ENCODE measurements around the gene MXRA8.

Gene MXRA8

DNA sequence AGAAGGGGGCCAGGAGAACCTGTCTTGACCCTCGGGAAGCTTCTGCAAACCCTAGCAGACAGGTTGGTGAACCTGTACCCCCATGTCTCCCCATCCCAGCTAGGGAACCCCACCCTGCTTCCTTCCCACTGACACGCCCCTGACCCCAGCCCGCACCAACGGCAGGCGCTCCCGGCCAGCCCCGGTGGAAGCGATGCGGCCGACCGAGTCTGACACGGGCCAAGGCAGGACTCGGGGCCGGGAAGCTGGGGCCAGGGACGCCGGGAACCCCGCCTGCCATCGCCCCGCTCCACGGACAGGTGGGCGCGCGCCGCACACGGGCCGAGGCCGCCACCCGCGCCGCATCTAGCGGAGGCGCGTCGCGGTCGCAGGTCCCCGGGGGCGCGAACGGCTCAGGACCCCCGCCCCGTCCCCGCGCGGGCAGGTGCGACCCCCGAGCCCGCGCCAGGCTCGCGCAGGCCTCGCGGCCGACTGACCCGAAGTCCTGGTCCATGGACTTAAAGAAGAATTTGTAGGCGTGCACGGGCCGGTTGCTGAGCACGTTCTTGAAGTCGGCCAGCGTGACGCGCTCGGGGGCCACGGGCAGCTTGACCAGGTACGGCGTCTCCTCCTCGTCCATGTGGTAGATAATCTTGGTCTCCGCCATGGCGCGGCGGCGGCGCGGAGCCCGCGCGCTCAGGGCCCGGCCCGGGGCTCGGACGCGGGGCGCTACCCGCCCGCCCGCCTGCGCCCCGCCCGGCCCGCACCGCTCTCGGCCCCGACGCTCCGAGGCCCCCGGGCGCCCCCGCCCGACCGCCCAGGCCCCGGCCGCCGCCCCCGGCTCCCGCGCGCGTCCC is 9.7 kb downstream of the MXRA8 start:
- no peak for DNase-seq

DNA sequence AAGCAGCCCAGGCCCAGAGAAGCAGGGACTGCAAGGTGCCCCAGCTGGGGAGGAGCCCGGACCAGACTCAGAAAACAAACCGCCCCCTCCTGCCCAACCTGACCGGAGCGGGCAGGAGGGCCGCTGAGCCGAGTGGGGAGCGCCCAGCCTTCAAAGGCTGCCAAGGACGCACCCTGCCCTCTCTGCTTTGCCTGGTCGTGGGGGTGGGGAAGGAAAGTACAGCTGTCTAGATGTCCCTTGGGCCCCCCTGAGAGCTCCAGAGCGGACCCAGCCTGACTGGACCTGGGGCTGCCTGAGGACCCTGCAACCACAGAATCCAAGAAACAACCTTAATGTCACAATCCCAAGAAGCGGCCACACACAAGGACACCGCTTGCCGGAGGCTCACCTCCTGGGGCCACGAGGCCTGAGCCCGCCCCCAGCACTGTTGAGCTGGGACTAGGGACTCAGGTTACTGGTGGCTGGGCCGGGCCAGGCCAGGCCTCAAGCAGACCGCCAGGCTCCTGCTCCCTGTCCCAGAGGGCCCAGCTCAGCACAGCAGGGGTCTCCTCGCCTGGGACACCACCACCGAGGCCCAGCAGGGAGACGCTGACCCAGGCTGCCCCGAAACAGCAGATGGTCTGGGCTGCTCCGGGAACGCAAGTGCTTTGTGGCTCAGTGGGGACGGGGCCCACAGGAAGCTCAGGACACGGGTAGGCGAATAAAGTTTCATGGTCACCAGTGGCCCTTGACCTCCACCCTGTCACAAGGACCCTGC is 10.5 kb downstream of the MXRA8 start:
- DNase-seq = no peak

DNA sequence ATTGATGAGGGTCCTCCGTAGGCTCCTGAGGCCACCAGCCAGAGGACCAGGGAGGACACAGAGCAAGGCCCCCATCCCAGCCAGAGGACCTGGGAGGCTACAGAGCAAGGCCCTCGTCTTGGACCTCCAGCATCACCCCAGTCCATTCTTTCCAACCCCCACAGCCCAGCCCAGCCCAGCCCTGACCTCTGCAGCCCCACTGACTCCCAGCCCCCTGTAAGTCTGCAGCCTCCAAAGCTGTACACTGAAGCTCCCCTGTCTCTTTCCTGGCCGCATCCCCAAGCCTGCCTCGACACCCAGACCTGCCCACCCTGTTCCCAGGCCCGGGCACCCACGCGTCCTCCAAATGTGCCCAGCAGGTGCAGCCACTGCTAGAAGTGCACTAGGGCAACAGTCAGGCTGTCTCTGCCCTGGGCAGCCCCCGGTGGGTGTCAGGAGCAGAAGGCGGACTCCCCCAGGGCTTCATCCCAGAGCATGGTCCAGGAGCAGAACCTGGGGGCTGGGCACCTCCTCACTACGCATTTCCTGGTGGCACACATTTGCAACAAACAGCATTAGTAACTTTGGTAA is 11.2 kb downstream of the MXRA8 start:
- no peak for DNase-seq

GRCh38 chr1:1346501-1346890 is 11.9 kb downstream of the MXRA8 start:
- DNase-seq = no peak

GRCh38 chr1:1345860-1346500 is 12.4 kb downstream of the MXRA8 start:
- no peak for DNase-seq

GRCh38 chr1:1345384-1345783 is 13.0 kb downstream of the MXRA8 start:
- DNase-seq = no peak

GRCh38 chr1:1344655-1345361 is 13.5 kb downstream of the MXRA8 start:
- DNase-seq = no peak

- DNase-seq = no peak
Measured at GRCh38 chr1:1343811-1344421, 14.4 kb downstream of the MXRA8 start.

DNA sequence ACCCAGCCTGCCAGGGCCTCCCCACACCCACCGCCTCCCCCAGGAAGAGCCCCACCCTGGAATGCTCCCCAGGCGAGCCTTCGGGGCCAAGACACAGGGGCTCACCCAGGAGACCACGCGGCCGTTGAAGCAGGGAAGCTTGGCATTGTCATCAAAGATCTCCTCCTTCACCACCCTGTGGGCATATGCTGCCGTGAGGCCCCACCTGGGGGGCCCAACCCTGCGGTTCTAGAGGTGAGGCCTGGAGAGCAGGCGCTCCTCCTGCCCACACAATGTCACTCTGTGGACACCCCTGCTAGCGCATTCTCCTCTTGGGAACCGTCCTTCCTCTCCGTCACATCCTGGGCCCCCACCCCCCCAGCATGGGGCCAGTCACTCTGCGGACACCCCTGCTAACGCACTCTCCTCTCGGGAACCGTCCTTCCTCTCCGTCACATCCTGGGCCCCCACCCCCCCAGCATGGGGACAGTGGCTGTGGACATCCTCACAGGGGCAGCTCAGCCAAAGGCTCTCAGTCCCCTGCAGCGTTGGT is 15.7 kb downstream of the MXRA8 start:
- DNase-seq = no peak

DNA sequence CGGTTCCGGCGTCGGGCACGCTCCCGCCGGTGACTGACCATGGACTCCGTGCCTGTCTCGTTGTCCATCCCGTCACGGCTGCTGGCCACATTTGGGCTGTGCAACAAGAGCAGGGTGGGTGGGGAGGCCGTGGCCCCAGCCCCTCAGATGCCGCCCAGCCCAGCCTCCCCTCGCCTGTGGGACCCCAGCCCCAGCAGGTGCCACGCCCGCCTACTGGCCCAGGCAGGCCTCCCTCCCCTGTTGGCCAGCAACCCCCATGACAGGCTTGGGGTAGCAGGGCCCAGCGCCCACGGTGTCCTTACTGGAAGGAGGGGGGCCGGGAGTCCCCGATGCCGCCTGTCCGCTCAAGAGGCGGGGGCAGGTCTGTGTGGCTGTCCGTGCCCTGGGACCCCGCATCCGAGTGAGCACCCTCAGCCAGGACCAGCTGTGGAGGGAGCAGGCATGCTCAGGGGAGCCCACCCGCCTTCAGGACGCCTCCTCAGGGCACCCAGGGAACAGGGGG is 16.2 kb downstream of the MXRA8 start:
- DNase-seq = no peak

DNA sequence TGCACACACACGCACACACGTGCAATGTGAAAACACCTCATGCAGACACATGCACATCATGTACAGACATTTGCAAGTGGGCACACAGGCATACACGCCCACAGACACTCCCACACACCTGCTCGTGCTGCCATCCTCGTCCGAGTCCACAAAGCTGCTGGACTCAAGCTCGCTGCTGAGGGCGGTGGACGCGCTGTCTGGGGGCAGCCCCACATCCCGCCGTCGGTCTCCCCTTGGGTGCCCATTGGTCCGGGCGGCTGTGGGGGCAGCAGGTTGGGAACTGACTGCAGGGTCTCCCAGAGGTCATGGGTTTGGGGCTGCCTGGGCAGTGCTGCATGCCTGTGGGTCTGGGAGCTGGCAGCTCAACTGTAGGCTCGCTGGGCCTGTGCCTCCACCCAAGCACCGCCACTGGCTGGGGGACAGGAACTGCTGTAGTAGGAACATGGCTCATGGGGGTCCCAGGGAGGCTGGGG is 16.8 kb downstream of the MXRA8 start:
- DNase-seq = no peak

GRCh38 chr1:1340791-1341548 is 17.4 kb downstream of the MXRA8 start:
- no peak for DNase-seq

DNA sequence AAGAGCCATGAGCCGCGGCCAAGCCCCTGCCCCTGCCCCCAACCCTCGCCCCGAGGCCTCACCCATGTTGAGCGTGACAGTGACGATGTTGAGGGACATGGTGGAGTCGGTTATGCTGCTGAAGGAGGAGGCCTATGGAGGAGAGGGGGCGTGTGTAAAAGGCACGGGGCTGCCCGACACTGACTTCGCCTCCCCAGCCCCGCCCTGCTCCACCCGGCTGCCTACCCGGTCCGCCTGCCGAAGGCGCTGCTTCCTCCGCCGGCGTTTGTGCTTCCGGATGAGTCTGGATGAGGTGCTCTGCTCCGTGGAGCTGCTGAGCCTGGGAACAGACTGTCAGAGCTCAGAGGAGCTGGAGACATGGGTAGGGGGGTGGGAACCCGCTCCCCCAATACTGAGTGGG is 18.2 kb downstream of the MXRA8 start:
- DNase-seq = no peak

DNA sequence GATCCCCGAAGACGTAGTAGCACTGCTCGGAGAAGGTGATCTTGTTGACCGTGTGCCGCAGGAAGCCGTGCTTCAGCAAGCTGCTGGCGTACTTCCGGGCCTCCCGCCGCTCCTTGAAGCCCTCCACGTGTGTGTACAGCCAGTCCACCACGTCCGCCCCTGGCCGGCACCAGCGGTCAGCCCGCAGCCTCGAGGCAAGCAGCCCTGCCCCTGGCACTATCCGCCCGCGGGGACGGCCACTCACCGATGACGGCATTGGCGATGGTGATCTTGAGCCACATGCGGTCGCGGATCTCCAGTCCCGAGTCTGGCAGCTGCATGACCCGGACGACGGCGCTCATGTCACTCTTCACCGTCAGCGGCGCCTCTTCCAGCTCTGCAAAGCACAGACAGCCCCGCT is 20.1 kb downstream of the MXRA8 start:
- no peak for DNase-seq

- DNase-seq = no peak
Measured at GRCh38 chr1:1337793-1338147, 20.6 kb downstream of the MXRA8 start.

DNA sequence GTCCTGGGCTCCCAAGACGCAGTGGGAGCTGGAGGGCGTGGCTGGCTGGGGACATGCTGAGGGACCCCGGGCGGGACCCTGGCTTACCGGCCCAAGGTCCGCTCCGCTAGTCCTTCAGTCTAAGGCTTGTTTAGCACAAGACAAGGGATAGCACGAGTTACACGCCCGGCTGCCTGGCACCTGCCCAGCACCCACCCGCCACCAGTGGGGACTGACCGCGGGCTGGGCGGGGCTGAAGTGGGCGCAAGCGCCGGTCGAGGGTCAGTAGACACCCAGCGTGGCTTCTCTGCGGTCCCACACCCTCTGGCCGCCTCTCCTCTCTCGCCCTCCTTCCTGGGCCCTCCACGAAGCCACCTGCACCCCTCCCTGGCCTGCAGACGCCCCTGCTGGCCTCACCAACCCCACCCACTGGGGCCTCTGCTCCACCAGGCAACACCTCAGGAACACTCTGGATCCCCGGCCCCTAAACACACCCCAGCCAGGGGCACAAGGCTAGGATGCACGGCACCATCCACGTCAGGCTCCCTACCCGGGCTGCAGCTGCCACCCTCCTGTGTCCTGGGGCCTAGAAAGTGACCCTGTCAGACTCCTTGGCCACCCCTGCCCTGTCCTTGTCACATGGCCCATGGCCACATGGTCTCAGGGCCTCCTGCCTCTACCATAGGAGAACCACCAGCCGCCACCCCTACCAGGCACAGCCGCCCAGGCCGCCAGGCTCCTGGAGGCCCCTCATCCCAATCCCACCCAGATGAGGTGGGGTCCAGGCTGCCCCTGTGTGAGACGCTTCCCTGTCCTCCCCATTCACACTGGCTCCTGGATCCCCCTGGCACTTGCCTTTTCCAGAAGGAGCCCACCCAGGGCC is 21.2 kb downstream of the MXRA8 start:
- no peak for DNase-seq

- no peak for DNase-seq
Measured at GRCh38 chr1:1336446-1336845, 21.9 kb downstream of the MXRA8 start.

DNA sequence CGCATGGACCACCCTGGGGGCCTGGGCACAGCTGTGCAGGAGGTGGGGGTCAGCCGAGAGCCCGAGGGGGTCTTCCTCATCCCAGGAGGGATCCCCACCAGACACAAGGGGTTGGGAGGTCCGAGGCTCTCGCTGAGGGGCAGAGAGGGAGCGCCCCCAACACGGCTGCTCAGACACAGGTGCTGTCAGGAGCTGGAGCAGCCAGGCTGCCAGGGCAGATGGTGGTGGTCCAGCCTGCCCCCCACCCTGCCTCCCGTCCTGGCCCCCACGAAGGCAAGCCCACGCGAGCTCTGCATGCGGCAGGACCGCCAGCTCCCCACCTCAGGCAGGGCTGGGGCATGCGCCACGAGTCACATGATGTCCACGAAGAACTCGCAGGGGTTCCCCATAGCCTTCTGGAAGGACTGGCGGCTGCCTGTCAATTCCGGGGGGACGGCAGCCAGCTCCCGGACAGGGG is 22.5 kb downstream of the MXRA8 start:
- DNase-seq = no peak

GRCh38 chr1:1335283-1335682 is 23.1 kb downstream of the MXRA8 start:
- DNase-seq = no peak

DNA sequence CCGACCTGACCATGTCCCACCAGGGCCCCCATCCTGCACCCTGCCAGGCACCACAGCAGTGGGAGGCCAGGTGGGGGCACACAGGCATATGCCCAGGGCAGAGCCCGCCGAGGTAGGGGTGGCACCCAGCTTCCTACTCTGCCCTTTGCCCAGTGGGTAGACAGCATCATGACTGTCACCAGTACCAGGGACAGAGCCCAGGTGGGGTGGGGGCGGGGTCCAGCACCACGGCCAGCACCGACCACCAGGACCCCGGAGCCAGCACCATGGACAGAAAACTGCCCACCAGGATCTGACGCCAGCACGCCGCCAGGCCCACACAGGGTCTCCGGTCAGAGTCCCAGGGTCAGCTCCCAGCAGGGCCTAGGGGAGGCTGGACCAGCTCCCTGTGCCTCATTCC is 23.5 kb downstream of the MXRA8 start:
- DNase-seq = no peak
